T-cell (primary cell): ENCODE measurements around the gene IQGAP2. TPM values are rescaled to one million over a fixed set of nuclear protein-coding genes. Genes with fewer than 3 reads are reported as not detected.

Experiments
- ATAC-seq, 4 experiments: fragments of 200-7000 bp in 3 of 4; fragments of 150-1000 bp in 1 of 4; cut with Tn5 transposase; replicated peaks in 1 of 4; 1 replicate in 3 of 4; 2 replicates in 1 of 4; pipeline ENCODE4 v1.10.0; 2021; ENCODE audit warnings: moderate library complexity in 3 of 4, mild to moderate bottlenecking in 2 of 4, moderate number of reproducible peaks in 1 of 4
- CTCF ChIA-PET, 2 donors: fragments of 300-600 bp; sonication (Branson Sonifier 250); formaldehyde crosslinking; loops; one replicate each; lab custom pipeline; 2022; ENCODE audit warnings: antibody characterized with exemption in 2 of 2; lab: Charles Lee
- POLR2A ChIA-PET, 2 donors: fragments of 300-600 bp; sonication (Branson Sonifier 250); formaldehyde crosslinking; loops; one replicate each; lab custom pipeline; 2022; ENCODE audit warnings: antibody characterized with exemption in 2 of 2; lab: Charles Lee
- DNase-seq, 35 experiments: peaks; one replicate each; pipeline versions ENCODE4 v3.0.0 to v3.0.0-alpha.2; 2013 to 2023
- H3K27ac ChIP-seq: one replicate; pipeline ENCODE4 v1.5.1; 2013; ENCODE audit warnings: low read length
- H3K27me3 ChIP-seq, 2 experiments: replicated peaks in 1 of 2; 1 replicate in 1 of 2; 2 replicates in 1 of 2; pipeline versions ENCODE4 v1.6.1 to v1.7.0; 2013; ENCODE audit warnings: low read length in 1 of 2, mixed read lengths in 1 of 2; ENCODE audit not compliant: control insufficient read depth in 2 of 2, insufficient read depth in 2 of 2; ENCODE audit errors: extremely low read depth in 1 of 2
- H3K36me3 ChIP-seq, 2 donors: 1 replicate in 1 of 2; 2 replicates in 1 of 2; pipeline versions ENCODE4 v1.6.1 to v1.7.0; 2013; ENCODE audit warnings: low read length in 1 of 2; ENCODE audit not compliant: control insufficient read depth in 2 of 2, insufficient read depth in 1 of 2; ENCODE audit errors: extremely low read depth in 1 of 2
- H3K4me1 ChIP-seq, 2 experiments: 1 replicate in 1 of 2; 2 replicates in 1 of 2; pipeline versions ENCODE4 v1.6.1 to v1.7.0; 2013; ENCODE audit warnings: low read length in 2 of 2, mixed read lengths in 1 of 2; ENCODE audit not compliant: insufficient read depth in 2 of 2, control insufficient read depth in 1 of 2; ENCODE audit errors: extremely low read depth in 1 of 2
- H3K4me3 ChIP-seq, 2 donors: 1 replicate in 1 of 2; 2 replicates in 1 of 2; pipeline versions ENCODE4 v1.5.1 to v1.7.0; 2013; ENCODE audit warnings: mild to moderate bottlenecking in 2 of 2, low read length in 1 of 2, moderate library complexity in 1 of 2; ENCODE audit not compliant: control insufficient read depth in 1 of 2; ENCODE audit errors: extremely low read depth in 1 of 2
- H3K9me3 ChIP-seq: 2 replicates; pipeline ENCODE4 v1.7.0; 2013
- H3K27ac Mint-ChIP-seq, 2 donors: one replicate each; pipeline ENCODE4 v1.8.0; 2020 to 2021; ENCODE audit warnings: mild to moderate bottlenecking in 2 of 2, mixed read lengths in 2 of 2
- H3K27me3 Mint-ChIP-seq, 2 donors: one replicate each; pipeline ENCODE4 v1.8.0; 2021 to 2022; ENCODE audit warnings: mixed read lengths in 2 of 2
- H3K36me3 Mint-ChIP-seq: one replicate; pipeline ENCODE4 v1.8.0; 2021; ENCODE audit warnings: mixed read lengths
- H3K4me1 Mint-ChIP-seq, 3 donors: one replicate each; pipeline ENCODE4 v1.8.0; 2020 to 2022; ENCODE audit warnings: mixed read lengths in 3 of 3, mild to moderate bottlenecking in 1 of 3
- H3K4me3 Mint-ChIP-seq, 3 donors: one replicate each; pipeline ENCODE4 v1.8.0; 2020 to 2022; ENCODE audit warnings: mild to moderate bottlenecking in 3 of 3, mixed read lengths in 3 of 3, moderate library complexity in 3 of 3
- H3K9me3 Mint-ChIP-seq, 3 donors: one replicate each; pipeline ENCODE4 v1.8.0; 2020 to 2022; ENCODE audit warnings: mixed read lengths in 3 of 3
- WGBS: methylation state at CpG from one replicate; pipeline ENCODE4 v1.1.5; 2013; ENCODE audit warnings: missing lambda C conversion rate; ENCODE audit not compliant: insufficient coverage; 5-methylcytosine and 5-hydroxymethylcytosine counted together
- total RNA-seq, 35 experiments: library from RNA in 6 of 35; stranded (reverse) in 6 of 35; fragments of 120-200 nt in 1 of 35; gene quantifications; one replicate each; pipeline versions ENCODE4 v1.2.1 to v1.2.4 and lab custom pipeline; 2013 to 2026

IQGAP2 gene
- total RNA-seq, 5 donors from 2014 or later (not counting 1 experiment from before 2014, with no cell fraction given): 66.5 to 121 (median 72.5) TPM

DNA sequence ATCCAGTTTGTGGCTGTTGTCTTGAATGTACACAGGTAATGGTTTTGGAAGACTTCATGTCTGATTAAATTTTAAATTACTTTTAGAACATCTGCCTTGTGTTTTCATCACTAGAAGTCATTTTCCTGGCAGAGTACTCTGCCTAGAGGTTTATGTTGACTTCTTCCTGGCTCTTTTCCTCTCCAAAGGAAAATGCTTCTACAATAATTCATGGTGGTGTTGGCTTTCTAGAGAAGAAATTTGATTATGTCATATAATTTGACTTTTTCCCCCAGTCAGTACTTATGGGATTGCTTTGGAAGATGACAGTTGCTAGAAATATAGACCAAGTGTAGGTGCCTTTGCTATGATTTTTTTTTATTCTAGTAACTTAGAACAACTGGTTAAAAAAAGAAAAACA is 173.4 kb downstream of the IQGAP2 start:
- ChIA-PET CTCF (interaction anchor here in 1 of 2 donors (0.9 kb wide), 2 partner anchors 29 to 301 kb away, joined by 3 read pairs; no protein-coding TSS in a partner anchor), POLR2A (interaction anchor here in 1 of 2 donors (0.6 kb wide), 1 partner anchor 164 kb away, joined by 3 read pairs; no protein-coding TSS in a partner anchor)
- Histone ChIP-seq H3K27me3 (no peaks in the 10 kb centered on the region), H3K4me3 (no peak overlapping the region), H3K4me1 (no peaks in the 10 kb centered on the region), H3K9me3 (no peaks in the 10 kb centered on the region), H3K27ac (no peak overlapping the region), H3K36me3 (peaks cover 0 to 19% of the 10 kb centered on the region in 2 donors)
- DNase-seq (no peak), ATAC-seq (no peak)
- Mint-ChIP-seq H3K4me3 (no peak overlapping the region), H3K27ac (peak overlapping the region in 1 of 2 donors; percentile 23), H3K36me3 (peaks cover 21% of the 10 kb centered on the region), H3K4me1 (peaks cover 0 to 27% (median 18%) of the 10 kb centered on the region in 3 donors), H3K27me3 (no peaks in the 10 kb centered on the region), H3K9me3 (no peaks in the 10 kb centered on the region)

GRCh38 chr5:76576996-76577395 is 173.9 kb downstream of the IQGAP2 start:
- ChIA-PET POLR2A (interaction anchor here (0.5 to 0.6 kb wide), 3 partner anchors 57 to 228 kb away, joined by 3 to 11 read pairs (median 3); no protein-coding TSS in a partner anchor), CTCF (interaction anchor here (0.5 to 0.9 kb wide), 5 partner anchors 30 to 1833 kb away, joined by 3 to 7 read pairs (median 3); no protein-coding TSS in a partner anchor)
- Mint-ChIP-seq H3K4me3 (no peak overlapping the region), H3K4me1 (peaks cover 0 to 30% (median 19%) of the 10 kb centered on the region in 3 donors), H3K27me3 (no peaks in the 10 kb centered on the region), H3K36me3 (peaks cover 17% of the 10 kb centered on the region), H3K9me3 (no peaks in the 10 kb centered on the region), H3K27ac (no peak overlapping the region)
- Histone ChIP-seq H3K9me3 (no peaks in the 10 kb centered on the region), H3K27me3 (no peaks in the 10 kb centered on the region), H3K36me3 (peaks cover 0 to 15% of the 10 kb centered on the region in 2 donors), H3K4me3 (no peak overlapping the region), H3K4me1 (peaks cover 0 to 1% of the 10 kb centered on the region in 2 experiments), H3K27ac (no peak overlapping the region)
- 89% methylated on average over 3 of the region's 4 CpGs for WGBS
- DNase-seq (no peak), ATAC-seq (no peak)

DNA sequence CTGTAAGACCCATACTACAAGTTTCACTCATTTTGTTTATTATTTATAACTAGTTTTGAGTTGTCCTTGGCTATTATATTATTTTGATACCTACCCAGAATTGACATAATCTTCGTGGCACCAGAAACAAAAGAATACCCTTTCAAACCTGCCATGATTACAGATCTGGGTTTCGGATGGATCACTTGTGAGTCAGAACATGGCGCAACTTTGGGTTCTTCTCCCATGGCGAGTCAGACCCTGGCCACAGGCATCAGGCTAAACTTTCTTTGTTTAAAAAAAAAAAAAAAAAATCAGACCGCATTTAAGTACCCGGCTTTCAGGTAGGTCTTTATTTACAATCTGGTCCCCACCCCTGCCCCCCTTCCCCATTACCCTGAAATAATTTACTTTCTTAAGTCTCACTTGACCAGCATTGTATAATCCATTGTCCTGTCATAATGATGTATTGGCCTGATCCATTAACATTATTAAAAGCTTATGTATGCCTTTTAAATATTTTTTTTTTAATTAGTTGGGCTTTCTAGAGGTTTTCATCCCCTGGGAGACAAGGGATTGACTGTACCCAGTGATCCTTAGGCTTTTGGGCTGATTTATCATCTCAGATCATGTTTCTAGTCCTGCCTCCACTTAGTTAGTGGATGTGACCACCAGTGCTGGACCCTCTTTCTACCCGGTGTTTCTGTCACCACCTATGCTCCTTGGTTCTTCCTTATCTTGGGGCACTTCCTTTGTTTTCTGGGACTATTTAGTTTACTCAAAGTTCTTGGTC is 176.3 kb downstream of the IQGAP2 start:
- H3K27me3 Mint-ChIP-seq: no peaks in the 10 kb centered on the region
- ATAC-seq (no peak), DNase-seq (no peak)
- peaks cover 0 to 40% (median 29%) of the 10 kb centered on the region in 3 donors for H3K4me1 Mint-ChIP-seq
- H3K27ac Mint-ChIP-seq: no peak overlapping the region
- H3K9me3 Mint-ChIP-seq: no peaks in the 10 kb centered on the region
- 100% methylated on average over 1 of the region's 7 CpGs for WGBS
- Histone ChIP-seq H3K27ac (no peak overlapping the region), H3K27me3 (no peaks in the 10 kb centered on the region), H3K4me1 (peaks cover 0 to 2% of the 10 kb centered on the region in 2 experiments), H3K9me3 (no peaks in the 10 kb centered on the region), H3K36me3 (peaks cover 0 to 17% of the 10 kb centered on the region in 2 donors), H3K4me3 (no peak overlapping the region)
- POLR2A ChIA-PET: no interaction called here
- CTCF ChIA-PET: no interaction called here
- H3K36me3 Mint-ChIP-seq: peaks cover 19% of the 10 kb centered on the region
- no peak overlapping the region for H3K4me3 Mint-ChIP-seq

GRCh38 chr5:76580981-76581380 is 177.9 kb downstream of the IQGAP2 start:
- H3K9me3 Mint-ChIP-seq: no peaks in the 10 kb centered on the region
- ATAC-seq (no peak), DNase-seq (no peak)
- POLR2A ChIA-PET: interaction anchor here in 1 of 2 donors (0.6 kb wide), 1 partner anchor 175 kb away, joined by 3 read pairs; no protein-coding TSS in a partner anchor
- Histone ChIP-seq H3K4me1 (peaks cover 0 to 2% of the 10 kb centered on the region in 2 experiments), H3K36me3 (peaks cover 0 to 17% of the 10 kb centered on the region in 2 donors), H3K9me3 (no peaks in the 10 kb centered on the region), H3K4me3 (no peak overlapping the region), H3K27me3 (no peaks in the 10 kb centered on the region), H3K27ac (no peak overlapping the region)
- CTCF ChIA-PET: interaction anchor here (0.6 to 3.9 kb wide), 5 partner anchors 22 to 189 kb away, joined by 3 to 17 read pairs (median 8); partner anchors contain the start of gene IQGAP2 (in 1 of the 2)
- no peaks in the 10 kb centered on the region for H3K27me3 Mint-ChIP-seq
- peaks cover 20% of the 10 kb centered on the region for H3K36me3 Mint-ChIP-seq
- peak overlapping the region in 1 of 2 donors; percentile 68 for H3K27ac Mint-ChIP-seq
- no peak overlapping the region for H3K4me3 Mint-ChIP-seq
- WGBS: no CpG with 5 or more reads among the region's 3 CpGs
- H3K4me1 Mint-ChIP-seq: peaks cover 0 to 40% (median 29%) of the 10 kb centered on the region in 3 donors

- peak overlapping the region in 1 of 2 donors; percentile 53 for H3K27ac Mint-ChIP-seq
- H3K9me3 Mint-ChIP-seq: no peaks in the 10 kb centered on the region
- H3K27me3 Mint-ChIP-seq: no peaks in the 10 kb centered on the region
- peaks cover 0 to 31% (median 27%) of the 10 kb centered on the region in 3 donors for H3K4me1 Mint-ChIP-seq
- 100% methylated on average over 3 of the region's 6 CpGs for WGBS
- no peak overlapping the region for H3K4me3 Mint-ChIP-seq
- DNase-seq (no peak), ATAC-seq (no peak)
- Histone ChIP-seq H3K9me3 (no peaks in the 10 kb centered on the region), H3K27me3 (no peaks in the 10 kb centered on the region), H3K36me3 (peaks cover 0 to 11% of the 10 kb centered on the region in 2 donors), H3K4me3 (no peak overlapping the region), H3K4me1 (peaks cover 0 to 2% of the 10 kb centered on the region in 2 experiments), H3K27ac (no peak overlapping the region)
- CTCF ChIA-PET: interaction anchor here (0.5 to 3.9 kb wide), 28 partner anchors 9 to 508 kb away, joined by 3 to 26 read pairs (median 5); partner anchors contain the start of gene IQGAP2 (in 1 of the 2)
- H3K36me3 Mint-ChIP-seq: peaks cover 10% of the 10 kb centered on the region
- POLR2A ChIA-PET: interaction anchor here (0.6 to 1.8 kb wide), 6 partner anchors 19 to 243 kb away, joined by 3 to 7 read pairs (median 4); partner anchors contain the start of gene IQGAP2 (in 1 of the 2)
Measured at GRCh38 chr5:76582230-76583162, 179.4 kb downstream of the IQGAP2 start.
